WTC11 (cell line): ENCODE measurements around the gene CFAP100. TPM values are rescaled to one million over a fixed set of nuclear protein-coding genes. Genes with fewer than 3 reads are reported as not detected.

Source experiments
- ATAC-seq: fragments of 200-7000 bp; cut with Tn5 transposase; 2 replicates; pipeline ENCODE4 v1.10.0; 2021; ENCODE audit warnings: mild to moderate bottlenecking, moderate library complexity
- CTCF ChIA-PET: fragments of 300-600 bp; sonication (Branson Sonifier 250); formaldehyde crosslinking; loops from one replicate; lab custom pipeline; 2021; ENCODE audit warnings: antibody characterized with exemption; lab: Charles Lee
- POLR2A ChIA-PET: fragments of 350-600 bp; sonication (Branson Sonifier 250); formaldehyde crosslinking; loops from one replicate; lab custom pipeline; 2021; ENCODE audit warnings: antibody characterized with exemption; lab: Charles Lee
- DNase-seq: peaks from one replicate; pipeline ENCODE4 v3.0.0; 2021; ENCODE audit warnings: low spot score
- H3K27ac Mint-ChIP-seq: 2 replicates; pipeline ENCODE4 v1.8.0; 2021; ENCODE audit warnings: mixed read lengths
- H3K27me3 Mint-ChIP-seq: 2 replicates; pipeline ENCODE4 v1.8.0; 2021; ENCODE audit warnings: low read depth, mild to moderate bottlenecking, moderate library complexity, mixed read lengths
- H3K36me3 Mint-ChIP-seq: 2 replicates; pipeline ENCODE4 v1.8.0; 2021; ENCODE audit warnings: mixed read lengths
- H3K4me1 Mint-ChIP-seq: 2 replicates; pipeline ENCODE4 v1.8.0; 2022; ENCODE audit warnings: mixed read lengths
- H3K4me3 Mint-ChIP-seq: 2 replicates; pipeline ENCODE4 v1.8.0; 2021; ENCODE audit warnings: mild to moderate bottlenecking, moderate library complexity, mixed read lengths
- H3K9me3 Mint-ChIP-seq: 2 replicates; pipeline ENCODE4 v1.8.0; 2021; ENCODE audit warnings: mixed read lengths
- ETV6 ChIP-seq: sonication (generic); formaldehyde crosslinking; IDR thresholded peaks from 2 replicates; pipeline ENCODE4 v1.8.1; 2022; ENCODE audit warnings: mild to moderate bottlenecking, missing genetic modification reagents
- NR2C2 ChIP-seq: sonication (generic); formaldehyde crosslinking; IDR thresholded peaks from 2 replicates; pipeline ENCODE4 v1.8.0; 2022; ENCODE audit warnings: mild to moderate bottlenecking, missing genetic modification reagents
- SMAD4 ChIP-seq: sonication (generic); formaldehyde crosslinking; IDR thresholded peaks from 2 replicates; pipeline ENCODE4 v1.8.0; 2022; ENCODE audit warnings: mild to moderate bottlenecking, missing genetic modification reagents
- SOX15 ChIP-seq: fragments of 250-450 bp; sonication (Bioruptor Pico); IDR thresholded peaks from 2 replicates; pipeline ENCODE4 v1.9.0; 2021; ENCODE audit warnings: mild to moderate bottlenecking
- total RNA-seq: library from RNA; stranded (reverse); gene quantifications from 3 replicates; pipeline ENCODE4 v1.2.3, GENCODE V29; 2021
- TF ChIP-seq, protein P1 (sequence below): fragments of 250-450 bp; sonication (Bioruptor Pico); IDR thresholded peaks from 2 replicates; pipeline ENCODE4 v1.9.0; 2021; ENCODE audit warnings: moderate library complexity, mild to moderate bottlenecking, inconsistent platforms, borderline replicate concordance
- TF ChIP-seq, protein P2 (sequence below): sonication (generic); formaldehyde crosslinking; IDR thresholded peaks from 2 replicates; pipeline ENCODE4 v1.8.0; 2022; ENCODE audit warnings: mild to moderate bottlenecking, missing genetic modification reagents
- TF ChIP-seq, protein P3 (sequence below): sonication (generic); formaldehyde crosslinking; conservative IDR thresholded peaks from 2 replicates; pipeline ENCODE4 v1.8.1; 2023; ENCODE audit warnings: mild to moderate bottlenecking, low read depth, missing genetic modification reagents, moderate library complexity
- TF ChIP-seq, protein P4 (sequence below): sonication (generic); formaldehyde crosslinking; IDR thresholded peaks from 2 replicates; pipeline ENCODE4 v1.8.0; 2023; ENCODE audit warnings: missing genetic modification reagents, mild to moderate bottlenecking, borderline replicate concordance
- TF ChIP-seq, protein P5 (sequence below): fragments of 250-450 bp; sonication (Bioruptor Pico); IDR thresholded peaks from 2 replicates; pipeline ENCODE4 v2.1.2; 2022; ENCODE audit warnings: mild to moderate bottlenecking, moderate library complexity
- TF ChIP-seq, protein P6 (sequence below): sonication (generic); formaldehyde crosslinking; IDR thresholded peaks from 2 replicates; pipeline ENCODE4 v1.8.1; 2022; ENCODE audit warnings: low read depth, mild to moderate bottlenecking, moderate library complexity, missing genetic modification reagents, borderline replicate concordance

The CFAP100 gene
- total RNA-seq, 1 experiment from 2014 or later, result not detected

DNA sequence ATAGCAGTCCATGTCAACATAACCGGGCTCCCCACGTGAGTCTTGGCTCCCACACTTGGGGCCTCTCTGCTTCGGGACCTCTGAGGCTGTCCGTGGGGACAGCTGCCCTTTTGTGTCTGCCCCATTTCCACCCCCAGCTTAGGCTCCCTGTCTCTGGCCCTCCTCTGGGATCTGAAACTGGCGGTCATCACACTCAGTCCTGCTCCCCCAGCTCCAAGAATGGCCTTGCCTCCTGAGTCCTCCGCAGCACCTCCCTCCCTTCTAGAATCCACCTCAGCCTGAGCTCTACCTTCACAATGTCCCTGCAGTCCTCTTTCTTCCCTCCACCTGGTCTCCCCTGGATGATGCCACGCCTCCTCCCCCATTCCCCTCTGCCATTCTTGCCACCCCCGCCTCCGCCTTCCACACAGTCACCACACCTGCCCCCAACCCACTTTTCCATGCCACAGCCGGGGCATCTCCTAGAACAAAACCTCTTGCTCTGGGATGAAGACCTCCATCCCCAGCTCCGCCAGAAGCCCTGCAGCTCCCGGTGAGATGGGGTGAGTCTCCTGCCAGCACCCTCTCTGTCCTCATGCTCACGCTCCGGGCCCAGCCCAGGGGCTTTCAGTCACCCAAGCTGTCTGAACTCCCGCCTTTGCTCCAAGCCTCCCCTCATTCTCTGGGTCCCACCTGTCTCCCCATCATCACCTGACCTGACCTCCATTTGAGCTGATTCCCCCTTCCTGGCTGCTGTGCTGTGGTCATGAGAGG, 88.0 kb downstream of the CFAP100 start:
- Mint-ChIP-seq H3K36me3 (no peaks in the 10 kb centered on the region), H3K9me3 (no peaks in the 10 kb centered on the region), H3K27me3 (no peaks in the 10 kb centered on the region; the same call in 1 of the 2 replicates), H3K4me3 (no peak overlapping the region), H3K27ac (no peak overlapping the region), H3K4me1 (peaks cover 35% of the 10 kb centered on the region)
- no peak for ATAC-seq
- DNase-seq, result no peak
- ChIA-PET POLR2A (no interaction called here), CTCF (no interaction called here)
- TF ChIP-seq, protein P1, sequence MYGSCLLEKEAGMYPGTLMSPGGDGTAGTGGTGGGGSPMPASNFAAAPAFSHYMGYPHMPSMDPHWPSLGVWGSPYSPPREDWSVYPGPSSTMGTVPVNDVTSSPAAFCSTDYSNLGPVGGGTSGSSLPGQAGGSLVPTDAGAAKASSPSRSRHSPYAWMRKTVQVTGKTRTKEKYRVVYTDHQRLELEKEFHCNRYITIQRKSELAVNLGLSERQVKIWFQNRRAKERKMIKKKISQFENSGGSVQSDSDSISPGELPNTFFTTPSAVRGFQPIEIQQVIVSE (CRISPR knock-in tag), result no peak
- TF ChIP-seq, all 79 proteins: peak for 0

DNA sequence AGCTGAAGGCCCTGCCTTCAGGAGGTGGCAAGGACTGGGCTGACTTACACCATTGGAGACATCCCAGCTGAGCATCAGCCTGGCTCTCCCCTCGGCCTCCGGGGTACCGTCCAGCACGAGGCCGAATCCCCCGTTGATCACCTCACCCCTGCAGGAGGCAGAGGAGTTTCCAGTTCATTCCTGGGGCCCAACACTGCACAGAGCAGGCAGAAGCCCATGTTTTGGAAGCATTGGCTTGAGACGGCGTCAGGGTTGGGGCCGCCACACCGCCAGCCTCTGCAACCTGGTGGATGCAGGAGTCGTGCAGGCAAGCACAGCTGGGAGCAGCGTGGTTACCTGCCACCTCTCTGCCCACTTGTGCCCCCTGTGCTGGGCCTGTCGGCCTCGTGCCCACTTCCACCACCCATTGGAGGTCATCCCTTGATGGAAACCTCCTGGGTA, 88.6 kb downstream of the CFAP100 start:
- H3K4me3 Mint-ChIP-seq, result no peak overlapping the region
- H3K36me3 Mint-ChIP-seq, result no peaks in the 10 kb centered on the region
- POLR2A ChIA-PET, result no interaction called here
- DNase-seq (no peak), ATAC-seq (no peak)
- CTCF ChIA-PET, result no interaction called here
- H3K27ac Mint-ChIP-seq, result no peak overlapping the region
- TF ChIP-seq SOX15 (CRISPR knock-in tag) (no peak), NR2C2 (CRISPR knock-in tag) (no peak), SMAD4 (no peak), ETV6 (CRISPR knock-in tag) (no peak)
- TF ChIP-seq, protein P2, sequence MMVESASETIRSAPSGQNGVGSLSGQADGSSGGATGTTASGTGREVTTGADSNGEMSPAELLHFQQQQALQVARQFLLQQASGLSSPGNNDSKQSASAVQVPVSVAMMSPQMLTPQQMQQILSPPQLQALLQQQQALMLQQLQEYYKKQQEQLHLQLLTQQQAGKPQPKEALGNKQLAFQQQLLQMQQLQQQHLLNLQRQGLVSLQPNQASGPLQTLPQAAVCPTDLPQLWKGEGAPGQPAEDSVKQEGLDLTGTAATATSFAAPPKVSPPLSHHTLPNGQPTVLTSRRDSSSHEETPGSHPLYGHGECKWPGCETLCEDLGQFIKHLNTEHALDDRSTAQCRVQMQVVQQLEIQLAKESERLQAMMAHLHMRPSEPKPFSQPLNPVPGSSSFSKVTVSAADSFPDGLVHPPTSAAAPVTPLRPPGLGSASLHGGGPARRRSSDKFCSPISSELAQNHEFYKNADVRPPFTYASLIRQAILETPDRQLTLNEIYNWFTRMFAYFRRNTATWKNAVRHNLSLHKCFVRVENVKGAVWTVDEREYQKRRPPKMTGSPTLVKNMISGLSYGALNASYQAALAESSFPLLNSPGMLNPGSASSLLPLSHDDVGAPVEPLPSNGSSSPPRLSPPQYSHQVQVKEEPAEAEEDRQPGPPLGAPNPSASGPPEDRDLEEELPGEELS (CRISPR knock-in tag), result no peak
- TF ChIP-seq, protein P3, sequence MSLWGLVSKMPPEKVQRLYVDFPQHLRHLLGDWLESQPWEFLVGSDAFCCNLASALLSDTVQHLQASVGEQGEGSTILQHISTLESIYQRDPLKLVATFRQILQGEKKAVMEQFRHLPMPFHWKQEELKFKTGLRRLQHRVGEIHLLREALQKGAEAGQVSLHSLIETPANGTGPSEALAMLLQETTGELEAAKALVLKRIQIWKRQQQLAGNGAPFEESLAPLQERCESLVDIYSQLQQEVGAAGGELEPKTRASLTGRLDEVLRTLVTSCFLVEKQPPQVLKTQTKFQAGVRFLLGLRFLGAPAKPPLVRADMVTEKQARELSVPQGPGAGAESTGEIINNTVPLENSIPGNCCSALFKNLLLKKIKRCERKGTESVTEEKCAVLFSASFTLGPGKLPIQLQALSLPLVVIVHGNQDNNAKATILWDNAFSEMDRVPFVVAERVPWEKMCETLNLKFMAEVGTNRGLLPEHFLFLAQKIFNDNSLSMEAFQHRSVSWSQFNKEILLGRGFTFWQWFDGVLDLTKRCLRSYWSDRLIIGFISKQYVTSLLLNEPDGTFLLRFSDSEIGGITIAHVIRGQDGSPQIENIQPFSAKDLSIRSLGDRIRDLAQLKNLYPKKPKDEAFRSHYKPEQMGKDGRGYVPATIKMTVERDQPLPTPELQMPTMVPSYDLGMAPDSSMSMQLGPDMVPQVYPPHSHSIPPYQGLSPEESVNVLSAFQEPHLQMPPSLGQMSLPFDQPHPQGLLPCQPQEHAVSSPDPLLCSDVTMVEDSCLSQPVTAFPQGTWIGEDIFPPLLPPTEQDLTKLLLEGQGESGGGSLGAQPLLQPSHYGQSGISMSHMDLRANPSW (CRISPR knock-in tag), result no peak
- TF ChIP-seq, protein P4, sequence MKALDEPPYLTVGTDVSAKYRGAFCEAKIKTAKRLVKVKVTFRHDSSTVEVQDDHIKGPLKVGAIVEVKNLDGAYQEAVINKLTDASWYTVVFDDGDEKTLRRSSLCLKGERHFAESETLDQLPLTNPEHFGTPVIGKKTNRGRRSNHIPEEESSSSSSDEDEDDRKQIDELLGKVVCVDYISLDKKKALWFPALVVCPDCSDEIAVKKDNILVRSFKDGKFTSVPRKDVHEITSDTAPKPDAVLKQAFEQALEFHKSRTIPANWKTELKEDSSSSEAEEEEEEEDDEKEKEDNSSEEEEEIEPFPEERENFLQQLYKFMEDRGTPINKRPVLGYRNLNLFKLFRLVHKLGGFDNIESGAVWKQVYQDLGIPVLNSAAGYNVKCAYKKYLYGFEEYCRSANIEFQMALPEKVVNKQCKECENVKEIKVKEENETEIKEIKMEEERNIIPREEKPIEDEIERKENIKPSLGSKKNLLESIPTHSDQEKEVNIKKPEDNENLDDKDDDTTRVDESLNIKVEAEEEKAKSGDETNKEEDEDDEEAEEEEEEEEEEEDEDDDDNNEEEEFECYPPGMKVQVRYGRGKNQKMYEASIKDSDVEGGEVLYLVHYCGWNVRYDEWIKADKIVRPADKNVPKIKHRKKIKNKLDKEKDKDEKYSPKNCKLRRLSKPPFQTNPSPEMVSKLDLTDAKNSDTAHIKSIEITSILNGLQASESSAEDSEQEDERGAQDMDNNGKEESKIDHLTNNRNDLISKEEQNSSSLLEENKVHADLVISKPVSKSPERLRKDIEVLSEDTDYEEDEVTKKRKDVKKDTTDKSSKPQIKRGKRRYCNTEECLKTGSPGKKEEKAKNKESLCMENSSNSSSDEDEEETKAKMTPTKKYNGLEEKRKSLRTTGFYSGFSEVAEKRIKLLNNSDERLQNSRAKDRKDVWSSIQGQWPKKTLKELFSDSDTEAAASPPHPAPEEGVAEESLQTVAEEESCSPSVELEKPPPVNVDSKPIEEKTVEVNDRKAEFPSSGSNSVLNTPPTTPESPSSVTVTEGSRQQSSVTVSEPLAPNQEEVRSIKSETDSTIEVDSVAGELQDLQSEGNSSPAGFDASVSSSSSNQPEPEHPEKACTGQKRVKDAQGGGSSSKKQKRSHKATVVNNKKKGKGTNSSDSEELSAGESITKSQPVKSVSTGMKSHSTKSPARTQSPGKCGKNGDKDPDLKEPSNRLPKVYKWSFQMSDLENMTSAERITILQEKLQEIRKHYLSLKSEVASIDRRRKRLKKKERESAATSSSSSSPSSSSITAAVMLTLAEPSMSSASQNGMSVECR (CRISPR knock-in tag), result no peak
- TF ChIP-seq, protein P5, sequence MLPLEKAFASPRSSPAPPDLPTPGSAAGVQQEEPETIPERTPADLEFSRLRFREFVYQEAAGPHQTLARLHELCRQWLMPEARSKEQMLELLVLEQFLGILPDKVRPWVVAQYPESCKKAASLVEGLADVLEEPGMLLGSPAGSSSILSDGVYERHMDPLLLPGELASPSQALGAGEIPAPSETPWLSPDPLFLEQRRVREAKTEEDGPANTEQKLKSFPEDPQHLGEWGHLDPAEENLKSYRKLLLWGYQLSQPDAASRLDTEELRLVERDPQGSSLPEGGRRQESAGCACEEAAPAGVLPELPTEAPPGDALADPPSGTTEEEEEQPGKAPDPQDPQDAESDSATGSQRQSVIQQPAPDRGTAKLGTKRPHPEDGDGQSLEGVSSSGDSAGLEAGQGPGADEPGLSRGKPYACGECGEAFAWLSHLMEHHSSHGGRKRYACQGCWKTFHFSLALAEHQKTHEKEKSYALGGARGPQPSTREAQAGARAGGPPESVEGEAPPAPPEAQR, result no peak
- TF ChIP-seq, protein P6, sequence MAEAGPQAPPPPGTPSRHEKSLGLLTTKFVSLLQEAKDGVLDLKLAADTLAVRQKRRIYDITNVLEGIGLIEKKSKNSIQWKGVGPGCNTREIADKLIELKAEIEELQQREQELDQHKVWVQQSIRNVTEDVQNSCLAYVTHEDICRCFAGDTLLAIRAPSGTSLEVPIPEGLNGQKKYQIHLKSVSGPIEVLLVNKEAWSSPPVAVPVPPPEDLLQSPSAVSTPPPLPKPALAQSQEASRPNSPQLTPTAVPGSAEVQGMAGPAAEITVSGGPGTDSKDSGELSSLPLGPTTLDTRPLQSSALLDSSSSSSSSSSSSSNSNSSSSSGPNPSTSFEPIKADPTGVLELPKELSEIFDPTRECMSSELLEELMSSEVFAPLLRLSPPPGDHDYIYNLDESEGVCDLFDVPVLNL (CRISPR knock-in tag), result no peak
- no peaks in the 10 kb centered on the region for H3K9me3 Mint-ChIP-seq
- H3K4me1 Mint-ChIP-seq, result peaks cover 34% of the 10 kb centered on the region
- H3K27me3 Mint-ChIP-seq, result no peaks in the 10 kb centered on the region; the same call in 1 of the 2 replicates
